ENCODE results near the gene TM4SF5.

TM4SF5 gene

GRCh38 chr17:4788807-4789700, 17.4 kb downstream of the TM4SF5 start, which contains the start of gene GLTPD2:
Gene GLTPD2, plus strand, starts transcription at chr17:4788964. Its CDS starts 48 bp downstream, at chr17:4789012.
- DNase-seq (ENCODE audit: low read depth in 2 of 2, low spot score in 1 of 2) = no peak

GRCh38 chr17:4789701-4789950, 17.9 kb downstream of the TM4SF5 start:
- DNase-seq (ENCODE audit: low read depth in 2 of 2, low spot score in 1 of 2) = no peak

DNA sequence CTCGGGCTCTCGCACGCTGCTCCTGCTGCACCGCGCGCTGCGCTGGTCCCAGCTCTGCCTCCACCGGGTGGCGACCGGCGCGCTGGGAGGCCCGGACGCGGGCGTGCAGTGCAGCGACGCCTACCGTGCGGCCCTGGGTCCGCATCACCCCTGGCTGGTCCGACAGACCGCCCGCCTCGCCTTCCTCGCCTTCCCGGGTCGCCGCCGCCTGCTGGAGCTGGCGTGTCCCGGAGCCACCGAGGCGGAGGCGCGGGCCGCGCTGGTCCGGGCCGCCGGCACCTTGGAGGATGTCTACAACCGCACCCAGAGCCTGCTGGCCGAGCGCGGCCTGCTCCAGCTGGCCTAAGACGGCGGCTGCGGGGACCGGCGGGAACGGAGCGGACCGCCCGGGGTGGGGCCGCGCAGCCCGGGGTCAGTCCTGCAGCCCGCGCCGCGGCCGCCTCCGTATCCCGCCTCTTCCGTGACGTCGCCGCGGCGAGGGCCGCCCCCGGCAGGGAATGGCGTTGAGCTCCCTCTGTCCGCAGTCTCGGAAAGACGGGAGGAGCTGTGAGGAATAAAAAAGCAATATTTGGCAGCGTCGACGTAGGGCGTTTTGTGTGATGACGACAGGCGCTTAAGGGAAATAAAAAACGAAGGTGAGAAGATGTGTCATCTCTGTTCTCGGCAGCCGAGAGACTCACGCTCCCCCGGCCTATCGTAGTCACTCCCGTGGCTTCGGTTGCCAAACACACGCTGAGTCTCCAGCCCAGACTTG, 18.4 kb downstream of the TM4SF5 start:
- DNase-seq (ENCODE audit: low read depth in 2 of 2, low spot score in 1 of 2) = peak; percentile 33 to 67

GRCh38 chr17:4790705-4791088, 19.0 kb downstream of the TM4SF5 start:
- DNase-seq (ENCODE audit: low read depth in 2 of 2, low spot score in 1 of 2) = no peak

GRCh38 chr17:4795168-4795567, 23.5 kb downstream of the TM4SF5 start:
- no peak for DNase-seq (ENCODE audit: low read depth in 2 of 2, low spot score in 1 of 2)

DNA sequence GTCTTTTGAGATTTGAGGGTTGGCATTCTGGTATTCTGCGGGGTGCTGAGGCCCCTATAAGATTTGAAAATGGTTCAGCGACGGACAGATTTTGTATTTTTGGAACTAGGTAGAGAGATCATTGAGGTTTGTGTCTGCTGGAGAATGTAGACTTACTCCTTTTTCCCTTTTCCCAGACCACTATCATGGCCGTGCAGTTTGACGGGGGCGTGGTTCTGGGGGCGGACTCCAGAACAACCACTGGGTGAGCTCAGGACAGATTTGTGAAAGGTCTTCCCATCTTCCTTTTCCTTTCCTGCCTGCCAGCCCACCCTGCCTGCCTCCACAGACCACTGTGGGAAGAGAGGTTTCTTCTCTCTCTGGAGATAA, 24.9 kb downstream of the TM4SF5 start:
- no peak for DNase-seq (ENCODE audit: low read depth in 2 of 2, low spot score in 1 of 2)

DNA sequence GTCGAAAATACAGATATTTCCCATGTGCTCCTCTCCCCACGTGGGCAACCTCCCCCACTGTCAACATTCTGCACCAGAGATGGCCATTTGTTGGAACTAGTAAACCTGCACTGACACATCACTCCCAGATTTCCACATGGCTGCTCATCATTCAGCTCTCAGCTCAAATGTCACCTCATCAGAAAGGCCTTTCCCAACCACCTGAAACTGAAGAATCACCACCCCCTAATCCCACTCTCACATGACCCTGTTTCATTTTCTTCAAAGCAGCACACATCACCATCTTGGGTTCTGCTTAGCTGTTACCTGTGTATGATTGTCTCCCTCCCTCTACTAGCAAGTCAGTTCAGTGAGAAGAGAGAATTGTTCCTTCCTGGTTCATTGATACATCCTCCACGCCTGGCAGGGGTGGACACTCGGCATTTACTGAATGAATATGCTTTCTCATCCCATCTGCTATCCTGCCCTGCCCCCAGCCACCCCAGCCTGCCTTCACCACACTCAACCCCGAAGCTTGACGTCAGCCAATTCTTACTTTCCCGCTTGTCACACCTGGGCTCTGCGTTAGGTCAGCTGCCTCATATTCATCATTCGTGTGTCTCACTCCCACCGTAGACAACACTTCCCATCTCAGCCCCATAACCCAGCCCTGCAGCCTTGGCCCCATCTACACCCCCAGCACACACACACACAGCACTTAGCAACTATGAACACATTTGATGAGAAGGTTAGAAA, 28.9 kb downstream of the TM4SF5 start:
- no peak for DNase-seq (ENCODE audit: low read depth in 2 of 2, low spot score in 1 of 2)

GRCh38 chr17:4802228-4802627, 30.5 kb downstream of the TM4SF5 start, which contains the start of gene C17orf114:
Gene C17orf114, minus strand, starts transcription at chr17:4802328.
- no peak for DNase-seq (ENCODE audit: low read depth in 2 of 2, low spot score in 1 of 2)

GRCh38 chr17:4806456-4806776, 34.7 kb downstream of the TM4SF5 start:
- no peak for DNase-seq (ENCODE audit: low read depth in 2 of 2, low spot score in 1 of 2)

DNA sequence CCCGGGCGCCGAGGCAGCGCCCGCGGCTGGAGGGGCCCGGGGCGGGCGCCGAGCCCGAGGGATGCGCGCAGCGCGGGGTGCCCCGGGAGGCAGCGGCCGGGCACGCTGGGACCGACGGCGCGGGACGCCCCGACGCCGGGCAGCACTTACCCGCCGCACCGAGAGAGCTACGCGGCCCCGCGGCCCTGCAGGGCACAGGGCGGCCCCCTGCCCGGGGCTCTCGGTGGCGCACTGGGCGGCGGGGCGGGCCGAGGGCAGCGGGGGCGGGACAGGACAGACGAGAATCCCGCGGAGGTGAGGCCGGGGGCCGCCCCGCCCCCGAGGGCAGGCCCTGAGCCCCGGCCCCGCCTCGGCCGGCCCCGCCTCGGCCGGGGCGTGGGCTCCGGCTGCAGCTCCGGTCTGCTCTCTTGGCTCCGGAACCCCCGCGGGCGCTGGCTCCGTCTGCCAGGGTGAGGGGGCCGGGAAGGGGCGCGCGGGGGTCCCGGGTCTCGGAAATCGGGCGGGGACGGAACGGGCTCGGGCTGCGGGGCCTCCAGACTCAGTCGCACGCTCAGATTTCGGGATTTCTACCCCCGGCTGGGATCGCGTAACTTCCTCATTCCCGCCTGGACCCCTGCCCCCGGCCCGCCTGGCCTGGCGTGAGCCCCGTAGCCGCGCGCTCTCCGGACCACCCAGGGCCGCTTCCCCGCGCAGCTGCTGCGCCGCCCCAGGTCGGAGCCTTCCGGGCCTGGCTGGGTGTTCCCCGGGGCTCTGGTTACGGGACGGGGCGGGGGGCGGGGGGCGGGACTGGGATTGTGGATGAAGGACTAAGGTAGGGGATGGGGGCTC, 35.3 kb downstream of the TM4SF5 start, which contains the start of gene PLD2:
TSS of gene PLD2 (plus strand) at position 376 of the 828 bp plus-strand sequence. CDS start 621 bp downstream, outside the sequence.
- peak; percentile 54 to 71 for DNase-seq (ENCODE audit: low read depth in 2 of 2, low spot score in 1 of 2)

DNA sequence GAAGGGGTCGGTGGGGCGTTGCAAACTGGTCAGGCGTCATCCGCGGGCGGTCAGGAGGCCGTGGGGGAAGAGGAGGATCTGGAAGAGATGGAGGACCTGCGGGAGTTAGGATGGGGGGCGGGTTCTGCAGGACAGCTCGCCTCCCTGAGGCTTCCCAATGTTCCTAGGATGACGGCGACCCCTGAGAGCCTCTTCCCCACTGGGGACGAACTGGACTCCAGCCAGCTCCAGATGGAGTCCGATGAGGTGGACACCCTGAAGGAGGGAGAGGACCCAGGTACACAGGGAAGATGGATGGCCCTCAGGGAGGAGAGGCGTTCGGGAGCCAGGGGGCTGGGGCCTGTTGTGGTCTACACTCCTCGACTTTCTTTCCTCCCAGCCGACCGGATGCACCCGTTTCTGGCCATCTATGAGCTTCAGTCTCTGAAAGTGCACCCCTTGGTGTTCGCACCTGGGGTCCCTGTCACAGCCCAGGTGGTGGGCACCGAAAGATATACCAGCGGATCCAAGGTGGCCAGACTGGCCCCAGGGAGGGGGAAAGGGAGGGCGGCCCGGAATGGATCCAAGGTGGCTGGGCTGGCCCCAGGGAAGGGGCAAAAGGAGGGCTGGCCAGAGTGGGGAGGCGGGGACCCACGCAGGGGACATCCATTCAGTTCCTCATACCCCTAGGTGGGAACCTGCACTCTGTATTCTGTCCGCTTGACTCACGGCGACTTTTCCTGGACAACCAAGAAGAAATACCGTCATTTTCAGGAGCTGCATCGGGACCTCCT, 36.1 kb downstream of the TM4SF5 start:
- no peak for DNase-seq (ENCODE audit: low read depth in 2 of 2, low spot score in 1 of 2)

DNA sequence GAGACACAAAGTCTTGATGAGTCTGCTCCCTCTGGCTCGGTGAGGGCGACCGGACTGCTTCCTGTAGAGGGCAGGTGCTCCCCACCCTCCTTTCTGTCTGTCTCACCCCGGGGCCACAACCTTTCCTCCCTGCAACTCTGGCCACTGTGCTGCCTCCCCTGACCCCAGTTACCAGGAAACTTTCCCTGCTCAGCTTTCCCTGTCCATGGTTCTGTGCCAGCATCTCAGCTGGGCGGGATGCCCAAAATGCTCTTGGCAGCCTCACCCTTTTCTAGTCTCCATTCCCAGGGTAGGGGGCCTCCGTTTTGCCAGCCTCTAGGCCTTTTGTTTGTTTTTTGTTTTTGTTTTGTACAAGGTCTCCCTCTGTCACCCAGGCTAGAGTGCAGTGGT, 36.7 kb downstream of the TM4SF5 start:
- no peak for DNase-seq (ENCODE audit: low read depth in 2 of 2, low spot score in 1 of 2)

- DNase-seq (ENCODE audit: low read depth in 2 of 2, low spot score in 1 of 2) = no peak
Observed at GRCh38 chr17:4810696-4811290, 39.1 kb downstream of the TM4SF5 start.

DNA sequence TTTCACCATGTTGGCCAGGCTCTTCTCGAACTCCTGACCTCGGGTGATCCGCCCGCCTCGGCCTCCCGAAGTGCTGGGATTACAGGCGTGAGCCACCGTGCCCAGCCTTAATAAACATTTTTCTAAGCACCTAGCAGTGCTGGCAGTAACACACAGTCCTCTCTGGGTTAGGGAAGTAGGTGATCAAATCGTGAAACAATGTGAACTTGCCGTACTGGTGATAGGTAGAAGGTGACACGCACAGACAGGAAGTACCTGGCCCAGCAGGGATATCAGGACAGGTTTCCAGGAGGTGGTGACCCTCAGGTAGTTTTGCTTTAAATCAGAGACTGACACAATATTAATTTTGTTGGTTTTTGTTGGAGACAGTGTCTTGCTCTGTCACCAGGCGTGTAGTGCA, 39.8 kb downstream of the TM4SF5 start:
- no peak for DNase-seq (ENCODE audit: low read depth in 2 of 2, low spot score in 1 of 2)

DNA sequence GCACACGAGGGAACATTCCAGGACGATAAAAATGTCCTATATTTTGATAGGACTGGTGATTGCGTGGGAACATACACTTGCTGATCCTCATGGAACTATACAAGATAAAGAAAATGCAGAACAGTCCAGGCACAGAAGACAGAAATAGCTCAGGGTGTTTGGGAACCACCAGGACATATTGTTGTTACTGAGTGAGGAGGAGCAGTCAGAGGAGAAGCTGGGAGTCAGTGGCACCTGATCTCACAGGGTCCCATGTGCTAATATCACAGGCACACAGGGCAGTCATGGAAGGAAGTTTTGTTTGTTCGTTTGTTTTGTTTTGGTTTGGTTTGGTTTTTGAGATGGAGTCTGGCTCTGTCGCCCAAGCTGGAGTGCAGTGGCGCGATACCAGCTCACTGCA, 41.0 kb downstream of the TM4SF5 start:
- DNase-seq (ENCODE audit: low read depth in 2 of 2, low spot score in 1 of 2) = no peak

DNA sequence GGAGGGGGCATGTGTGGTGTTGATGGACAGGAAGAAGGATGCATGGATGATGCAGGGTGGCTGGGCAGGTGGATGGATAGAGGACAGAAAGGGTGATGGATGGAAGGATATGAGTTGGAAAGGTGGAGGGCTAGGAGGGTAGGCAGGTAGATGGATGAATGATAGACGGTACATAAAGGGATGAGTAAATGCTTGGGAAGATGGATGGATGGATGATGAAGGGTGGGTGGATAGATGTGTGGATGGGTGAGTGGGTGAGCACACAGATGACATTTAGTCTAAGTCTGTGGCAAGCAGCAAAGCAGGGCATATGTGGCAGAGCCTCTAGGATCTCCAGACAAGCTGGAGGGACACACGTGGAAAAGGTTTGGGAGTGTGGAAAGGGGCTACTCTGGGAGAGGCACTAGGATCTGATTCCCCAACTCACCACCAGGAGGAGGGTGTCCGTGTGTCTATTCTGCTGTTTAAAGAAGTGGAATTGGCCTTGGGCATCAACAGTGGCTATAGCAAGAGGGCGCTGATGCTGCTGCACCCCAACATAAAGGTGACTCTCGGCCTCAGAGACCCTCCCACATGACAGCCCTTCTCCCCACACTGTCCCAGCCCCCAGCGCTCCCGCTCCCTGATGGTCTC, 43.5 kb downstream of the TM4SF5 start:
- DNase-seq (ENCODE audit: low read depth in 2 of 2, low spot score in 1 of 2) = no peak

- DNase-seq (ENCODE audit: low read depth in 2 of 2, low spot score in 1 of 2) = no peak
Observed at GRCh38 chr17:4816826-4817225, 45.1 kb downstream of the TM4SF5 start.

DNA sequence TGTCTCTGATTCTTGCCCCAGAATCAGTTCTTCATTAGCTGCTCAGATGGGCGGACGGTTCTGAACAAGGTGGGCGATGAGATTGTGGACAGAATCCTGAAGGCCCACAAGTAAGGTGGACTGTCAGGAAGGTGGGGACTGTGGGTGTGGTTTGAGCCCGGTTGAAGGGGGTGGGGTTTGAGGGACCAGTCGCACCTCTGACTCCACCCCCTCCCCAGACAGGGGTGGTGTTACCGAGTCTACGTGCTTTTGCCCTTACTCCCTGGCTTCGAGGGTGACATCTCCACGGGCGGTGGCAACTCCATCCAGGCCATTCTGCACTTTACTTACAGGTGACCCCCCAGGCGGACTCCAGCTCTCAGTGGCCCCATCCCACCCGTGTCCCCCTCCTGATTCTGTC, 46.6 kb downstream of the TM4SF5 start:
- no peak for DNase-seq (ENCODE audit: low read depth in 2 of 2, low spot score in 1 of 2)

DNA sequence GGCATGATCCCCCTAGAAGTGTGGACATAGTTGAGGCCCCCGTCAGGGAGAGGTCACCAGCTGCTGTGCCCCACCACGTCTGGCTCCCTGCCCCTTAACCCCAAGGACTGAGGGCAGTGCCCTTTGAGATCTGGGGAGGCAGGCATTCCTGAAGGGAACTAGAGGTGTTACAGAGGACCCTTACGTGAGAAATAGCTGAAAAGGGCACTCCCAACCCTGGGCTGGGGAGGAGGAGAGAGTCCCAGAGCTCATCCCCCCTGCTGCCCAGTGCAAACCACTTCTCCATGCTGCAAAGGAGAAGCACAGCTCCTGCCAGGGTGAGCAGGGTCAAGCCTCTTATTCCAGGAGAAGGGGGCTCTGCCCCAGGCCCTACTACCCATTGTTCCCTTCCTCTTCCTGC, 51.1 kb downstream of the TM4SF5 start:
- DNase-seq (ENCODE audit: low read depth in 2 of 2, low spot score in 1 of 2) = no peak

Measured in stimulated activated CD8-positive, alpha-beta memory T cell treated with anti-CD3 and anti-CD28 coated beads, Interleukin-4, amount 100 ng/mL, for 1 hour (primary cell).